Epithelial cell of proximal tubule (primary cell): ENCODE data around the gene TRAPPC4. TPM values are rescaled to one million over a fixed set of nuclear protein-coding genes. Genes with fewer than 3 reads are reported as not detected.

Source experiments
- DNase-seq: peaks from one replicate; pipeline ENCODE4 v3.0.0-alpha.2; 2011; ENCODE audit warnings: low read depth
- H3K4me3 ChIP-seq: 2 replicates; pipeline ENCODE4 v1.5.1; 2011; ENCODE audit warnings: low read depth, mild to moderate bottlenecking, low read length
- CTCF ChIP-seq: conservative IDR thresholded peaks from 2 replicates; pipeline ENCODE4 v1.5.1; 2012; ENCODE audit warnings: low read depth, mild to moderate bottlenecking, low read length
- total RNA-seq: library from RNA; depleted of rRNA; stranded (reverse); fragments of >200 nt; gene quantifications from 2 replicates; pipeline ENCODE4 v1.2.3, GENCODE V29; 2015

The TRAPPC4 gene
- total RNA-seq, 1 donor from 2014 or later: 155 TPM

GRCh38 chr11:119025099-119025473 is 6.5 kb downstream of the TRAPPC4 start:
- no peak for TF ChIP-seq CTCF
- DNase-seq: no peak
- no peak overlapping the region for H3K4me3 ChIP-seq

GRCh38 chr11:119025541-119025940 is 7.0 kb downstream of the TRAPPC4 start:
- DNase-seq: no peak
- H3K4me3 ChIP-seq: no peak overlapping the region
- TF ChIP-seq CTCF: no peak

- no peak for TF ChIP-seq CTCF
- no peak for DNase-seq
- no peak overlapping the region for H3K4me3 ChIP-seq
These were observed 7.6 kb downstream of the TRAPPC4 start for GRCh38 chr11:119025978-119026766.

GRCh38 chr11:119026970-119027369 is 8.4 kb downstream of the TRAPPC4 start:
- DNase-seq: no peak
- H3K4me3 ChIP-seq: peak overlapping the region; percentile 25
- TF ChIP-seq CTCF: no peak

- DNase-seq: no peak
- TF ChIP-seq CTCF: no peak
- H3K4me3 ChIP-seq: peak overlapping the region; percentile 96
These were observed 9.2 kb downstream of the TRAPPC4 start for GRCh38 chr11:119027561-119028345.

- DNase-seq: no peak
- TF ChIP-seq CTCF: no peak
- H3K4me3 ChIP-seq: peak overlapping the region; percentile 96
These were observed 9.9 kb downstream of the TRAPPC4 start for GRCh38 chr11:119028346-119029068.
